HepG2 (cell line): ENCODE measurements around the gene OSBPL5. TPM values are rescaled to one million over a fixed set of nuclear protein-coding genes. Genes with fewer than 3 reads are reported as not detected.

Experiments
- ADNP ChIP-seq: sonication (generic); formaldehyde crosslinking; IDR thresholded peaks from 2 replicates; pipeline ENCODE4 v1.4.0; 2020; ENCODE audit warnings: missing genetic modification reagents
- CBX2 ChIP-seq, 2 experiments: fragments of 200-600 bp in 1 of 2; sonication (generic); formaldehyde crosslinking in 1 of 2; IDR thresholded peaks; 2 replicates each; pipeline versions ENCODE4 v1.7.0 to v1.8.1; 2018 to 2022; ENCODE audit warnings: low read depth in 2 of 2, low read length in 1 of 2, mild to moderate bottlenecking in 1 of 2, missing genetic modification reagents in 1 of 2
- IKZF1 ChIP-seq: fragments of 450-650 bp; IDR thresholded peaks from 2 replicates; pipeline ENCODE4 v1.7.1; 2016
- KLF15 ChIP-seq: sonication (generic); formaldehyde crosslinking; IDR thresholded peaks from 2 replicates; pipeline ENCODE4 v1.8.1; 2023; ENCODE audit warnings: borderline replicate concordance, mild to moderate bottlenecking, inconsistent platforms, missing genetic modification reagents, mixed read lengths
- MTA3 ChIP-seq: sonication (generic); formaldehyde crosslinking; IDR thresholded peaks from 2 replicates; pipeline ENCODE4 v1.4.0; 2020; ENCODE audit warnings: missing genetic modification reagents
- MZF1 ChIP-seq: sonication (generic); formaldehyde crosslinking; IDR thresholded peaks from 2 replicates; pipeline ENCODE4 v1.8.1; 2023; ENCODE audit warnings: mild to moderate bottlenecking, missing genetic modification reagents, borderline replicate concordance
- NAIF1 ChIP-seq: sonication (generic); formaldehyde crosslinking; IDR thresholded peaks from 2 replicates; pipeline ENCODE4 v1.5.0; 2020; ENCODE audit warnings: mild to moderate bottlenecking, missing genetic modification reagents, borderline replicate concordance
- RNF2 ChIP-seq: fragments of 450-650 bp; conservative IDR thresholded peaks from 2 replicates; pipeline ENCODE4 v1.6.1; 2016; ENCODE audit warnings: low read depth
- SNAPC2 ChIP-seq: sonication (generic); formaldehyde crosslinking; IDR thresholded peaks from 2 replicates; pipeline ENCODE4 v1.8.1; 2022; ENCODE audit warnings: mild to moderate bottlenecking, missing genetic modification reagents
- TBX3 ChIP-seq: fragments of 450-650 bp; IDR thresholded peaks from 2 replicates; pipeline ENCODE4 v1.6.1; 2017; ENCODE audit warnings: antibody characterized with exemption, mild to moderate bottlenecking, inconsistent platforms, borderline replicate concordance
- ZNF30 ChIP-seq: sonication (generic); formaldehyde crosslinking; IDR thresholded peaks from 2 replicates; pipeline ENCODE4 v1.5.0; 2020; ENCODE audit warnings: mild to moderate bottlenecking, missing genetic modification reagents
- ZNF350 ChIP-seq: sonication (generic); formaldehyde crosslinking; IDR thresholded peaks from 2 replicates; pipeline ENCODE4 v1.4.0; 2020; ENCODE audit warnings: mild to moderate bottlenecking, low read depth, missing genetic modification reagents, borderline replicate concordance
- ZNF430 ChIP-seq: sonication (generic); formaldehyde crosslinking; IDR thresholded peaks from 2 replicates; pipeline ENCODE4 v1.9.0; 2021; ENCODE audit warnings: mild to moderate bottlenecking, missing genetic modification reagents
- ZNF558 ChIP-seq: sonication (generic); formaldehyde crosslinking; IDR thresholded peaks from 2 replicates; pipeline ENCODE4 v1.9.0; 2022; ENCODE audit warnings: mild to moderate bottlenecking, missing genetic modification reagents, borderline replicate concordance
- ZNF652 ChIP-seq: IDR thresholded peaks from 2 replicates; pipeline ENCODE4 v1.6.1; 2016; ENCODE audit warnings: low read depth, borderline replicate concordance
- polyA plus RNA-seq, 8 experiments: library from polyadenylated mRNA; depleted of rRNA in 3 of 8; stranded (reverse) in 7 of 8; unstranded in 1 of 8; fragments of >200 nt; fragmentation: Illumina TruSeq in 4 of 8; extraction: Trizol in 4 of 8; gene quantifications; 2 replicates each; pipeline versions ENCODE4 v1.2.1 to v1.2.3, GENCODE V29; 2011 to 2016; ENCODE audit warnings: low read depth in 4 of 8, missing spikeins in 1 of 8, mixed read lengths in 1 of 8; ENCODE audit not compliant: insufficient read depth in 1 of 8
- total RNA-seq, 5 experiments: library from RNA; depleted of rRNA; stranded (reverse); fragments of >200 nt; fragmentation: Illumina TruSeq; extraction: Trizol; gene quantifications; 2 replicates each; pipeline ENCODE4 v1.2.3, GENCODE V29; 2016; ENCODE audit warnings: low read depth in 1 of 5
- TF ChIP-seq, protein P1 (sequence below): sonication (generic); formaldehyde crosslinking; IDR thresholded peaks from 2 replicates; pipeline ENCODE4 v1.4.0; 2020; ENCODE audit warnings: missing genetic modification reagents
- TF ChIP-seq, protein P2 (sequence below): sonication (generic); formaldehyde crosslinking; IDR thresholded peaks from 2 replicates; pipeline ENCODE4 v1.4.0; 2020; ENCODE audit warnings: missing genetic modification reagents
- TF ChIP-seq, protein P3 (sequence below): sonication (generic); formaldehyde crosslinking; IDR thresholded peaks from 2 replicates; pipeline ENCODE4 v1.4.0; 2020; ENCODE audit warnings: mild to moderate bottlenecking, low read depth, missing genetic modification reagents
- TF ChIP-seq, protein P4 (sequence below): sonication (generic); formaldehyde crosslinking; conservative IDR thresholded peaks from 2 replicates; pipeline ENCODE4 v1.8.0; 2022; ENCODE audit warnings: missing genetic modification reagents

The OSBPL5 gene
- total and polyA plus RNA-seq, 2 of the 13 experiments (the other 11 are each of a cell fraction or from before 2014, with no cell fraction given) = not detected

DNA sequence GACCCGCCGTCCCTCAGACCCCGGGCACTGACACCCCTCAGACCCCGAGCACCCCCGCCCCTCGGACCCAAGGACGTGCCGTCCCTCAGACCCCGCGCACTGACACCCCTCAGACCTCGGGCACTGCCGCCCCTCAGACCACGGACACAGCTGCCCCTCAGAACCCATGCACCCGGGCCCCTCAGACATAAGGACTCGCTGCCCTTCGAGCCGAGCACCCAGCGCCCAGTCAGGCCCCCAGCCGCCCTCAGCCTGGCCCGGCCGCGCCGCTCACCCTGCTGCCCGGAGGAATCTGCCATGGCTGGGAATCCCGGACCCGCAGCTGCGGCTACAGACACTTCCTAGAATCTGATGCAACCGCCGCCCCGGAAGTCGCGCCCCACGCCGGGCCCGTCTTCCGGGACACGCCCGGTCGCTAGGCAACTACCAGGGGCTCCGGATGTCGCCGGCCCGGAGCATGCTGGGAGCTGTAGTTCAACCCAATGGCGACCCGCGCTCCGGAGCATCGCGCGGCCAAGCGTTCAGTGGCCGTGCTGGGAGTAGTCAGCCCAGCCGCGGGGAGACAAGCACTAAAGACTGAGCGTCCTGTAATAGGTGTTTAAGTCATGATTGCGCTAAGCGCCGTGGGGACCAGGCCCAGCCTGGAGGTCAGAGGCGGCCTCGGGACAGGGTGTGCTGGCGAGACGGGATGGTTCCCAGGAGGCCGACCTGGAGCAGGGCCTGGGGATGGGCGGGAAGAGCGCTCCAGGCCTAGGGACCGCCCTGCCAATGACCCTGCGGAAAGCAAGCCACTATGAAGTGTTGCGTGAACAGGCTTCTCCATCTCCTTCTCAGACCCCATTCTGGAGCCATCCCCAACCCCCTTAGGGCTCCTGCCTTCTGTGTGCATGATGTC, 107.8 kb downstream of the OSBPL5 start, which contains the start of gene CARS1 (continued):
- no peak for TF ChIP-seq MTA3 (CRISPR knock-in tag)
- TF ChIP-seq IKZF1 = no peak
- TF ChIP-seq ADNP (CRISPR knock-in tag) = no peak
- TF ChIP-seq, protein P1, sequence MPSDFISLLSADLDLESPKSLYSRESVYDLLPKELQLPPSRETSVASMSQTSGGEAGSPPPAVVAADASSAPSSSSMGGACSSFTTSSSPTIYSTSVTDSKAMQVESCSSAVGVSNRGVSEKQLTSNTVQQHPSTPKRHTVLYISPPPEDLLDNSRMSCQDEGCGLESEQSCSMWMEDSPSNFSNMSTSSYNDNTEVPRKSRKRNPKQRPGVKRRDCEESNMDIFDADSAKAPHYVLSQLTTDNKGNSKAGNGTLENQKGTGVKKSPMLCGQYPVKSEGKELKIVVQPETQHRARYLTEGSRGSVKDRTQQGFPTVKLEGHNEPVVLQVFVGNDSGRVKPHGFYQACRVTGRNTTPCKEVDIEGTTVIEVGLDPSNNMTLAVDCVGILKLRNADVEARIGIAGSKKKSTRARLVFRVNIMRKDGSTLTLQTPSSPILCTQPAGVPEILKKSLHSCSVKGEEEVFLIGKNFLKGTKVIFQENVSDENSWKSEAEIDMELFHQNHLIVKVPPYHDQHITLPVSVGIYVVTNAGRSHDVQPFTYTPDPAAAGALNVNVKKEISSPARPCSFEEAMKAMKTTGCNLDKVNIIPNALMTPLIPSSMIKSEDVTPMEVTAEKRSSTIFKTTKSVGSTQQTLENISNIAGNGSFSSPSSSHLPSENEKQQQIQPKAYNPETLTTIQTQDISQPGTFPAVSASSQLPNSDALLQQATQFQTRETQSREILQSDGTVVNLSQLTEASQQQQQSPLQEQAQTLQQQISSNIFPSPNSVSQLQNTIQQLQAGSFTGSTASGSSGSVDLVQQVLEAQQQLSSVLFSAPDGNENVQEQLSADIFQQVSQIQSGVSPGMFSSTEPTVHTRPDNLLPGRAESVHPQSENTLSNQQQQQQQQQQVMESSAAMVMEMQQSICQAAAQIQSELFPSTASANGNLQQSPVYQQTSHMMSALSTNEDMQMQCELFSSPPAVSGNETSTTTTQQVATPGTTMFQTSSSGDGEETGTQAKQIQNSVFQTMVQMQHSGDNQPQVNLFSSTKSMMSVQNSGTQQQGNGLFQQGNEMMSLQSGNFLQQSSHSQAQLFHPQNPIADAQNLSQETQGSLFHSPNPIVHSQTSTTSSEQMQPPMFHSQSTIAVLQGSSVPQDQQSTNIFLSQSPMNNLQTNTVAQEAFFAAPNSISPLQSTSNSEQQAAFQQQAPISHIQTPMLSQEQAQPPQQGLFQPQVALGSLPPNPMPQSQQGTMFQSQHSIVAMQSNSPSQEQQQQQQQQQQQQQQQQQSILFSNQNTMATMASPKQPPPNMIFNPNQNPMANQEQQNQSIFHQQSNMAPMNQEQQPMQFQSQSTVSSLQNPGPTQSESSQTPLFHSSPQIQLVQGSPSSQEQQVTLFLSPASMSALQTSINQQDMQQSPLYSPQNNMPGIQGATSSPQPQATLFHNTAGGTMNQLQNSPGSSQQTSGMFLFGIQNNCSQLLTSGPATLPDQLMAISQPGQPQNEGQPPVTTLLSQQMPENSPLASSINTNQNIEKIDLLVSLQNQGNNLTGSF (CRISPR knock-in tag) = 0 out of 2 replicates have a peak, but pooled peaks have one; percentile 43
- TF ChIP-seq MZF1 (CRISPR knock-in tag) = no peak
- TF ChIP-seq TBX3 = peak; percentile 73; the same call in 1 of the 2 replicates
- TF ChIP-seq, protein P2, sequence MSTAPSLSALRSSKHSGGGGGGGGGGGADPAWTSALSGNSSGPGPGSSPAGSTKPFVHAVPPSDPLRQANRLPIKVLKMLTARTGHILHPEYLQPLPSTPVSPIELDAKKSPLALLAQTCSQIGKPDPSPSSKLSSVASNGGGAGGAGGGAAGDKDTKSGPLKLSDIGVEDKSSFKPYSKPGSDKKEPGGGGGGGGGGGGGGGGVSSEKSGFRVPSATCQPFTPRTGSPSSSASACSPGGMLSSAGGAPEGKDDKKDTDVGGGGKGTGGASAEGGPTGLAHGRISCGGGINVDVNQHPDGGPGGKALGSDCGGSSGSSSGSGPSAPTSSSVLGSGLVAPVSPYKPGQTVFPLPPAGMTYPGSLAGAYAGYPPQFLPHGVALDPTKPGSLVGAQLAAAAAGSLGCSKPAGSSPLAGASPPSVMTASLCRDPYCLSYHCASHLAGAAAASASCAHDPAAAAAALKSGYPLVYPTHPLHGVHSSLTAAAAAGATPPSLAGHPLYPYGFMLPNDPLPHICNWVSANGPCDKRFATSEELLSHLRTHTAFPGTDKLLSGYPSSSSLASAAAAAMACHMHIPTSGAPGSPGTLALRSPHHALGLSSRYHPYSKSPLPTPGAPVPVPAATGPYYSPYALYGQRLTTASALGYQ = no peak
- TF ChIP-seq KLF15 = no peak
- peak; percentile 69; the same call in 1 of the 2 replicates for TF ChIP-seq ZNF558 (CRISPR knock-in tag)
- no peak for TF ChIP-seq RNF2
- TF ChIP-seq, protein P3, sequence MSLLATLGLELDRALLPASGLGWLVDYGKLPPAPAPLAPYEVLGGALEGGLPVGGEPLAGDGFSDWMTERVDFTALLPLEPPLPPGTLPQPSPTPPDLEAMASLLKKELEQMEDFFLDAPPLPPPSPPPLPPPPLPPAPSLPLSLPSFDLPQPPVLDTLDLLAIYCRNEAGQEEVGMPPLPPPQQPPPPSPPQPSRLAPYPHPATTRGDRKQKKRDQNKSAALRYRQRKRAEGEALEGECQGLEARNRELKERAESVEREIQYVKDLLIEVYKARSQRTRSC = 0 out of 2 replicates have a peak, but pooled peaks have one; percentile 66
- no peak for TF ChIP-seq NAIF1 (CRISPR knock-in tag)
- no peak for TF ChIP-seq CBX2 (IDR thresholded peaks at IDR 0.05; ENCODE audit: low read depth, low read length)
- no peak for TF ChIP-seq CBX2 (CRISPR knock-in tag; IDR thresholded peaks at IDR 0.05; ENCODE audit: low read depth)
- peak; percentile 59; the same call in 1 of the 2 replicates for TF ChIP-seq SNAPC2
- peak; percentile 70 for TF ChIP-seq ZNF430 (CRISPR knock-in tag)
- TF ChIP-seq, protein P4, sequence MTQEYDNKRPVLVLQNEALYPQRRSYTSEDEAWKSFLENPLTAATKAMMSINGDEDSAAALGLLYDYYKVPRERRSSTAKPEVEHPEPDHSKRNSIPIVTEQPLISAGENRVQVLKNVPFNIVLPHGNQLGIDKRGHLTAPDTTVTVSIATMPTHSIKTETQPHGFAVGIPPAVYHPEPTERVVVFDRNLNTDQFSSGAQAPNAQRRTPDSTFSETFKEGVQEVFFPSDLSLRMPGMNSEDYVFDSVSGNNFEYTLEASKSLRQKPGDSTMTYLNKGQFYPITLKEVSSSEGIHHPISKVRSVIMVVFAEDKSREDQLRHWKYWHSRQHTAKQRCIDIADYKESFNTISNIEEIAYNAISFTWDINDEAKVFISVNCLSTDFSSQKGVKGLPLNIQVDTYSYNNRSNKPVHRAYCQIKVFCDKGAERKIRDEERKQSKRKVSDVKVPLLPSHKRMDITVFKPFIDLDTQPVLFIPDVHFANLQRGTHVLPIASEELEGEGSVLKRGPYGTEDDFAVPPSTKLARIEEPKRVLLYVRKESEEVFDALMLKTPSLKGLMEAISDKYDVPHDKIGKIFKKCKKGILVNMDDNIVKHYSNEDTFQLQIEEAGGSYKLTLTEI (CRISPR knock-in tag) = no peak
- TF ChIP-seq ZNF30 (CRISPR knock-in tag) = no peak
- TF ChIP-seq ZNF652 (CRISPR knock-in tag) = no peak
- peak; percentile 89; the same call in 1 of the 2 replicates for TF ChIP-seq ZNF350 (CRISPR knock-in tag)
